CD1c-positive myeloid dendritic cell (primary cell): ENCODE measurements around the gene ALDOA.
"Not testable (repeated sequence)": the region's sequence is repeated elsewhere in the genome, so short reads cannot be mapped to it uniquely, and the experiment has no call there.

ENCODE experiments used
- DNase-seq: peaks from one replicate; pipeline ENCODE4 v3.0.0-alpha.2; 2016; ENCODE audit errors: extremely low spot score

The ALDOA gene

DNA sequence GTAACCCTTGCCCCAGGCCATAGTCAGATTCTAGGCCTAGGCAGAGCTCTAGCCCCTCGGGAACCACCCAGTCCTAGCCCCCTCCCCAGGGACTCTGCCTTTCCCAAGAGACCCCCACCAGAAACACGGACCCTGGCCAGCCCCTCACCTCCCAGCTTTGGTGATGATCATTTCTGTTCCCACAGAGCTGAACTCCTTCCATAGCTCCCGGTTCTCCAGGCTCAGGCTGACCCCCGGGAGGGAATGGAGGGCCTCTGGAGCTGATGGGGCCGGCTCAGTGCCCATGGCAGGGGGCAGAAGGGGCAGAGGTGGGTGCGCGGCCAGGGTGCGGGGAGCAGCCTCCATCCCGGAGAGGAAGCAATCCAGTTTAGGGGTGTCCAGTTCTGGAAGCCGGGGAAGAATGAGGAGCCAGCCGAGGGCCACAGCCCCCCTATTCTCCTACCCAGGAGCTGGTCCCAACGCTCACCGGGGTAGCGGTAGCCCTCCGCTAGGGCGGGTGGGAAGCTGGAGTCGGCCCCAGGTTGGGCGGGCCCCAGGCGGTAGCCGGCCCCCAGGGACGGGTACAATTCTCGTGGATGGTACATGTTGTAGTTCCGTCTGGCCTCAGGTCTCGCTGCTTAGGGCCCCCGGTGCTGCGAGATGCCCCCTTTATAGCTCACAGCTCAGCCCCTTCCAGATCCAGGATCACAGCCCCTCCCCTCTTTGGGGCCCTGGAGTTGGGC, 25.2 kb downstream of the ALDOA start:
- DNase-seq: no peak

DNA sequence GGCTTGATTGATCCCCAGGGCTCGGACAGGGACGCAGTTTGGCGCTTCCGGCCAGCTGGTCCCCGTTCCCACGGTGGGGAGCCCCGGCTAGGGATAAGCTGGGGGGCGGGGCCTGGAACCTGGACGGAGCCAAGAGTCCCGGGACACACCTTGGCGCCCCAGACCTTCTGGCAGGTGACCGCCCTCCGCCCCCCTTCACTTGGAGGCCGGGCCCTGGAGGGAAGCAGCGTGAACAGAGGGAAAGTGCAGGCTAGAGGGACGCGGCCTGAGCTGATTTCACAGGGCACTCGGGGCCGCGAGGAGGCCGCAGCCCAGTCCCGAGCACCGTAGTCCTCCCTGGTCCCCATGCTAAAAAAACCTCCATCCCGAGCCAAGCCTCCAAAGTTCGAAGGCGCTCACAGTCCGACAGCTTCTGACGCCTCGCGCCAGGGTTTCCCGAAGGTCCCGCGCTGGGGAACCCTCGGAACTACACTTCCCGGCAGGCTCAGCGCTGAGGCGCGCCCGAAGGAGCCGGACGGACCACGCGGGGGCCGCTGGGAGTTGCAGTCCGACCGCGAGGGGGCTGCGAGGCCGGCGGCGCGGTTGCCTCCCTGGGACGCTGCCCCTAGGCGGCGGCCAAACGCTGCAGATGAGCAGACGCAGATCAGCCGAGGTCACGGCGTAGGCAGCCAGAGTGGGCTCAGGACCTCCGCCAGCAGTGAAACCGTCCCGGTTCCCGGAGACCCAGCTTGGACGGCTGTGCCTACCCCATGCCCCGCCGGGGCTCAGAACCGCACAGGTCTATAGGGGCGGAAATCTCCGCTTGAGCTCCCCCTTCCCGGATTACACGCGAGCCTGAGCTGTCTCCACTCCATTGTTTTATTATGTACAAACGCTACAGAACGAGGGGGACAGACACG, 26.2 kb downstream of the ALDOA start, which contains the start of gene TBX6:
Gene TBX6 (minus strand): TSS at position 451 of the 899 bp plus-strand sequence. CDS start 731 bp downstream, outside the sequence.
- DNase-seq: peak; percentile 97

DNA sequence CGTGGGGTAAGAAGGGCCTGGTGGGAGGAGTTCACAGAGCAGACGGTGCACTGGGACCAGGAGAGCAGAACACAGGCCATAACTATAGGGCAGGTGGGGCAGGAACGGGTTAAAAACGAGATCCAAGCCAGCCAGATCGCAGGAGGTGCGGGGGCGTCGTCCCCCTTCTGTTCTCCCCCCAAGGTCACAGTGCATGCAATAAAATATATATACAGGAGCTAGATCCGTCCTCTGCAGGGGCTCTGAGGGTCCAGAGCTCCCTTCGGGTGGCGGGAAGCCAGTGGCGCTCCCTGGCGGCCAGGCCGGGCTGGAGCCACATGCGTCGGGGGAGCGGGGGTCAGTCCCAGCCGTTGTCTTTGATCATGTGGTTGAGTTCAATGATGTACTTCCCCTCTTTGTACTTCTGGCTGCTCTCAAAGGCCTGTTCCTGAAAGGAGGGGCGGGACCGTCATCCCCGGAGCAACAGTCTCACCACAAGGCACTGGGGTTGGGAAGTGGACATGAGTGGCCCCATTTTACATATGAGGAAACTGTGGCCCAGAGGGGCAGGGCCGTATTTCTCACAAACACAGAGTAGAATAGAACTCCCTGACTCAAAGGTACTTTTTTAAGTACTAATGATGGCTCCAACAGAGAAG, 26.9 kb downstream of the ALDOA start:
- DNase-seq: peak; percentile 94

DNA sequence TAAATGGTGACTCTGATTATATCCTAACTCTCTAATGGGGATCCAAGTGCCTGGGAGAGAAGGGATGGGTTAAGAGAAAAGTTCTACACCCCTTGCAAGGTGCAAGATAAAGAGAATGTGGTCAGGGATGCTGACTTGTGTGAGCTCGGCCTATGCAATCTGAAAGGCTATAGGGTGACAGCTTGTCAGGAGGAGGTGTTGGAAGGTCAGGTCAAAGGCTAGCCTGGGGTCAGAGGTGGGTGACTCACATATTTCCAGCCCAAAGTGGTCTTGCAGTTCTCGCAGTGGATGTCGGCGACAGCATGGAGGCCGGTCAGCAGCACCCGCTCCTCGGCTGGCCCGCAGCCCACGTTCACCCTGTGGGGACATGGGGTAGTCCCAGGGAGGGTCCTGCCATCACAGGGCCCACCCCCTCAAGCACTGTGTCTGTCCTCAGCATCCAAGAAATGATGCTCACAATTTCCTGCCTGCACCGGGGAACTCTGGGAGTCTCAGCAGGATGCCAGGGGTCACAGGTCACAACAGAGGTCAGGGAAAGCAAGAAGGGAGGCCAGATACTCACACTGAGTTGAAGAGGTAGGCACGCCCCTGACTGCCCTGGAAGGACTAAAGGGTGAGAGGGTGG, 29.1 kb downstream of the ALDOA start:
- no peak for DNase-seq

DNA sequence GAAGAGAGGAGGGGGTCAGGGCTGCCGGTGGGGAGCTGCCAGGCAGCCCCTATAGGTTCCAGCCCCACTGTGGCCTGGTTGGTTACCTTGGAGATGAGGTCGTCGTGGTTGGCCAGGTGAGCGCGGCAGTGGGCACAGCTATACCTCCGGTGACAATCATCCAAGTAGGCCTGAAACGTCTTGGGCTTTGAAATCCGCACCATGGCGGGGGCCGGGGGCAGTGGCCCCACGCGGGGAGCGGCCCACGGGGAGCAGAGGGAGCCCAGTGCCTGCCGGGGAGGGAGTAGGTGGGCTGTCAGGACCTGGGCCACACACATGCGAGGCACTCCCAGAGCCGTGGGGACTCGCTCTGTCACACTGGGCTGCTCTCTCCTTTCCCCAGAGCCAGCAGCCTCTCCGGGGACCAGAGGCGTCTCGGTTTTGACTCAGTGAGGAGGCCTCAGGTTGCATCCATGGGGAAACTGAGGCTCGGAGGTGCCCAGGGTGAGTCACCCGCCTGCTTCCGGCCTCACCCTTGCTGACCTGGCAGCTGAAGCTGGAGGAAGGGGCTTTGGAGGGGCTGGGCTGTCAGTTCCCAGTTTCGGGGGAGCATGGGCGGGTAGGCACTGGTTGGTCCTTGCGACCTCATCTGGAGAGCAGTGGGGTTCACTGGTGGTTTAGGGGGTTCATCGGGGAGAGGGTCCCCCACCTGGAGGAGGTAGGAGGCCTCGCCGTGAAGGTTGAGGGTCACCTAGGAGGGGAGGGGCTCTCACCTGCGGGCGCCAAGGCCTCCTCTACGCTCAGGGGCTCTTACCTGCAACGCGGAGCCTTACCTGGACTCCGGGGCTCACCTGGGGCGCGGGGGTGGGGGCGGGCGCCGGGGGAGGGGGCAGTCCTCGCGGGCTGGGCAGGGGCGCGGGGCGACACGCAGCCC, 29.9 kb downstream of the ALDOA start:
- peak; percentile 5 for DNase-seq

DNA sequence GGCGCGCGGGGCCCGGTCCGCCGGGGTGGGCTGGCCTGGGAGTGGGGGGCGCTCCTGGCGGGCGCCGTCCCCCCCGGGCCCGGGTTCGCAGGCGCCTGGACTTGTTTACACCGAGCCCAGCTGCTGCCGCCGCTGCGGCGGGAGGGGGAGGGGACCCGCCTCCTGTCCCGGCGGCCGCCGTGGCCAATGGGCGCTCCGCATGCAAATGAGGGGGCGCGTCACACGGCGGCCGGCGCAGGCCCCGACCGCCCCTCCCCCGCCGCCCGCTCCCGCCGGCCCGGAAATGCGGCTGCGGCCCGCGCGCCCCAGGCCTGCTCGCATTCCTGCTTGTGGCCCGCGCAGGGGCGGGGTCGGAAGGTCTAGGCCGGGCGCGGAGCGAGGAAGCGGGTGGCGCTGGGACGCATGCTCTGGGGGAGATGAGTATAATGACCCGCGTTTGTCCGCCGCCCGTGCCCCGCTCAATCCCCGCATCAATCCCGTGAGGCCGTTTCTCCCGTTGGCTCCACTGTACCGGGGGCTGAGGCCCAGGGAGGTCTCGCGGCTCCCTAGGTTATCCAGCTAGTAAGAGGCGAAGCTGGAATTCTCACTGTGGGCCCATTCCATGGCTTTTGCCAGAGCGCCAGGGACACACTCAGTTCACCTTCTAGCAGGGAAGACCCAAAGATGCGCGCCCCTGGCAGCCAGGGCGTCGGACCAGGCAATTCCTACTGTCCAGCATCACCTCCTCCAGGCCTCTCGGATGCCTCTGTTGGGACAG, 30.7 kb downstream of the ALDOA start, which contains the start of gene YPEL3:
Gene YPEL3 (minus strand): TSS at position 109 of the 757 bp plus-strand sequence. CDS start 731 bp downstream, outside the sequence.
- peak; percentile 90 for DNase-seq

DNA sequence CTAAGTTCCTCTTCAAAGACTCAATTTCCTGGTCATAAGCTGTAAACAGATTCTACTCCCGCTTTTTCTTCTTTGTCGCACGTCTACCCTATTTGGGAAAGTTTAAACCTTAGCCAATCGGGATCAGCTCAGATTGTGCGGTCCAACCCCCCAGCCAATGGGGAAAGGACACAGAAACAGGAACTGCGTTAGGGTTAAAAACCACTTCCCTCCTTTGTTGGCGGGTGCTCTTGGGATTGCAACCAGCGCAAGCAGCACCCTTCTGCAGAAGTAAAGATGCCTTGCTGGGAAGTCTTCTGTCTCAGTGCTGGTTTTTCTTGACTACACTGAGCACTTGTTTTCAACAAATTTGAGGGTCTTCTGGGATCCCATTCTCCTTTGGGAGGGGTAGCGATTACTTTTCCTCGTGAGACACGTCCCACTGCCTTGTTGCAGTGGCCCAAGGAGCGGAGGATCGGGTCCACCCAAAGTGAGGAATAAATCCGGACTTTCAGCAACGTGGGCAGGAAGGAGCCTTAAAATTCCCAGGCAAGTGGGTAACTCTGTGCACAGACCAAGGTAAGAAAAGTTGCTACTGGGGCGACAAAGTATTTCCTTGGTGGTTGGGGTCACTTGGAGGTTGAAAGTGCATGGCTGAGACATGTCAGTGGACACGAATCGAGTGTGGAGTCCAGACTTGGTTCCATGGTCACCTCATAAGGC, 31.5 kb downstream of the ALDOA start:
- peak; percentile 75 for DNase-seq

DNA sequence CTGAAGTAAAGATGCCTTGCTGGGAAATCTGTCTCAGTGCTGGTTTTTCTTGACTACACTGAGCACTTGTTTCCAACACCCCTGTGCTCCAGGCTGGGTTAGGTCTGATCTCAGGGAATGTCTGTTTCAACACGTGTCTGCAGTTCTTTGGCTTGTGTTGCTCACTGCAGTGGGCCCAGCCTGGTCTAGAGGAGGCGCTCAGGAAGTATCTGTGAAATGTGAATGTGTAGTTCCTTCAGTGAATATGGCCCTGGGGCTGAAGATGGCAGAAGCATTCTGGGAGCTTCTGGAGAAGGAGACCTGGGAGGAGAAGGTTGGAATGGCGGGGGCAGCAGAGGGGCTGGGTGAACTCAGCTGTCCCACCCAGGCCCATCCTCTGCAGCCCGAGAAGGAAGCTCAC, 38.5 kb downstream of the ALDOA start:
- no peak for DNase-seq

DNA sequence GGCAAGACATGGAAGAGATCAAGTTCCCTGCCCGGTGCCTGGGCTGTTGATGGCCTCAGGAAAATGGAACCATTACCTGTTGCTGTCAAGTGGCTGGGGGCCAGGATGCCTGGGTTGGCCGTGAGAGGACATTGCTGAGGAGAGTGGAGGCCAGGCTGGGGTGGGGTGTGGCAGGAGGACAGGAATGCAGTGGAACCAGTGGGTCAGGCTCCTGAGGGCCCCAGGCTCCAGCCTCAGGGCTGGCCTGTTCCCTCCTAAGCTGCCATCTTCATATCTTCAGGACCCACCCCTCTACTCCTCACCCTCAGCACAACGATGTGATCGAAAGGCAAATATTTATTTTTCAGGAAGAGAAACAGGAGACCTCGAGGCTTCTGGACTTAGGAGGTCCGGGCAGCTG, 38.9 kb downstream of the ALDOA start:
- DNase-seq: no peak

DNA sequence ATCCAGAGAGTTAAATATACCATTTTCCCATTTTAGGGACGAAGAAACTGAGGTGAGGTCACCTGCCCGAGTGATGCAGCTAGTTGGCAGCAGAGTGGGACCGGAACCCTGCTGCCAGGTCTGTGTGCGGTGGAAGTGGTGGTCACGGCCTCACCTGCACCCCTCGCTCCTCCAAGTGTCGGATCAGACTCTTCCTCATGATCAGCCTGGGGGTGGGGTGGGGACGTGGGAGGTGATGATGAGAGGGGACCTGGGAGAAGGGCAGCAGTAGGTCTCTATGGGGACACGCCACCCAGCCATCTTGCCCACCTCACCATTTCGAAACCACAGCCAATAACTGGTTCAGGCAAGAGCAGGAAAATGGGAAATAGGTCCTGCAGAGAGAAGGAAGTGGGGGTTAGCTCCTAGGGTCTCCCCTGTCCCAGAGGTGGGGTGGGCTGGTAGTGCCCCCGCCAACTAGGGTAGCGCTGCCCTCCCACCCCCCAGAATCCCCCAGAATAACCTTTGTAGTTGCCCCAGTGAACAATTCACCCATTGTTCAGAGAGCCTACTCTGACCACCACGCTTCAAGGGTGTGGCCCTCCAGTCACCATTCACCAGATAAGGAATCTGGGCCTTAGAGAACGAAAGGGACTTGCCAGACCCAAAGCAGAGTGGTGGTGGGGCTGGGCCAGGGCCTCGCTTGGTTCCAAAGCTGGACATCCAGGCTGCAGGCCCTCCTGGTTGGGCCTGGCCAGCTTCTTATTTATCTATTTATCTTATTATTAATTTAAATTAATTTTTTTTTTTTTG, 42.7 kb downstream of the ALDOA start:
- DNase-seq: no peak

DNA sequence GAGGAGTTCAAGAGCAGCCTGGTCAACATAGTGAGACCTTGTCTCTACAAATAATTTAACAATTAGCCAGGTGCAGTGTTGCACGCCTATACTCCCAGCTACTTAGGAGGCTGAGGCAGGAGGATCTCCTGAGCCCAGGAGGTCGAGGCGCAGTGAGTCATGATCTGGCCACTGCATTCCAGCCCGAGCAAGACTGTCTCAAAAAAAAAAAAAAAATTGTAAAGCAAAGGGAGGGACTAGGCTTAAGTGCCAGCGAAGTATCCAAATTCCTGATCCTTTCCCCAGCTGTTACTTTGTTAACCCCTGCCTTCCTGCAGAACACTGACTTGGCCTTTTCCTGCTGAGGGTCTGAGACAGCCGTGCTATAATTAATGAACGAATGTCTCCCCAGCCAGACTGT, 45.1 kb downstream of the ALDOA start:
- DNase-seq: no peak

DNA sequence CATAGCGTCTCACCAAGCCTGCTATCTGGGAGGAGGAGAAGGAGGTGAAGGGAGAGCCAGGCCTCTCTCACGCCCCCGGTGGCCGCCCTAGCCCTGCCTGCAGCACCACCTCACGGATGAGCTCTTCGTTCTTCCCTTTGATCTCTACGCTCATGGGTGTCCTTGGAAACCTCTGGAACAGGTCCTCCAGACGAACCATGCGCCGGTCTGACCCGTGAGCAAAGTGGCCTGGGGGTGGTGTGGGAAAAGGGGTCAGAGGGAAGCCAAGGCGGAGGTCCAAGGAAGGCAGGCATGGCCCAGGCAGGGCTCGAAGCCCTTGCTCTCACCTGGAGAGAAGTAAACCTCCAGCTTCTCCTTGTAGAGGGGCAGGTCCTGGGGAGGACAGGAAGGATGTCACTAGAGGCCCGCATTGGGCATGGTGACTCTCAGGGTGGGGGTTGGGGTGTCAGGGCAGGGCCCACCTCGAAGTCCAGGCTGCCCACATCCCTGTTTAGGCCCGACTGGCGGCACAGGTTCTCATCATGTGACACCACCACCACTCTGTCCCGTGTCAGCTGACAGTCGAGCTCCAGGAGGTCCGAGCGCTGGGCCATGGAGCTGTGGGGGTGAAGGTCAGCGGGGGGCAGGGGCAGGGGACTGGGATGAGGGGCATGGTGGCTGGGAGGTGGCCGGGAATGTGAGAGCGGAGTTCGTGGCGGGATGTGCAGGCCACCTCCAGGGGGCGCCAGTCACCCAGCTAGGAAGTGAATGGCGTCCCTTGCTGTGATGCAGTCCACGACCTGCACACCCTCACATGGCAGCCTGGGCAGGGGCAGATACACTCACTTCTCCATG, 46.9 kb downstream of the ALDOA start:
- DNase-seq: peak; percentile 42

DNA sequence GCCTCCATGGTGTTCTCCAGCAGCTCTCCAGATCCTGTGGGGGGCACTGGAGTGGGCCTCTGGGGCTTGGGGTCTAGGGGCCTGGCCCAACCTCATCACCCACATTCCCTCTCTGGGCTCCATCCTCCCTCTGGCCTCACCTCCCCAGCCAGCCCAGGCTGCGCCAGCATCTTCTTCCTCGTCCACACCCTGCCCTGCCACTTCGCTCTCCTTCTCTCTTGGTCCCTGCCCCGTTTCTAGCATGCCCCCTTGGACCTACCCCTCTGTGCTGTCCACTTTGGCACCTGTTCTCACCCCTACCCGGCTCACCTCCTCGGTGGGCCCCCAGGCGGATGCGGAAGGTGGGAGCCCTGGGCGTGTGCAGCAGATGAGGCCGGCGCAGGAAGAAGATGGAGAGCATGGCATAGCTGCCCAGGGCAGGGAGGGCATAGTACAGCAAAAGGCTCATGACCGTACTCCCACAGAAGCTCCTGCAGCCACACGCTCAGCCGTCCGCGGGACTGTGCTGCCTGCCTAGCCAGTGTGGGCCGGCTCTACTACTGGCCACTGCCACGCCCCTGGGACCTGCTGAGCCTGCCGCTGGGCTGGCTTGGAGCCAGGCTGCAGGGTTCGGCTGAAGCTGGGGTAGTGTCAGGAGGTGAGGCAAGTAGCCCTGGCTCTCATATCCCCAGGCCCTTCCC, 47.6 kb downstream of the ALDOA start, which contains the start of gene GDPD3:
Gene GDPD3 (minus strand): TSS at position 507 of the 680 bp plus-strand sequence. CDS start 59 bp downstream, at position 448.
- no peak for DNase-seq

DNA sequence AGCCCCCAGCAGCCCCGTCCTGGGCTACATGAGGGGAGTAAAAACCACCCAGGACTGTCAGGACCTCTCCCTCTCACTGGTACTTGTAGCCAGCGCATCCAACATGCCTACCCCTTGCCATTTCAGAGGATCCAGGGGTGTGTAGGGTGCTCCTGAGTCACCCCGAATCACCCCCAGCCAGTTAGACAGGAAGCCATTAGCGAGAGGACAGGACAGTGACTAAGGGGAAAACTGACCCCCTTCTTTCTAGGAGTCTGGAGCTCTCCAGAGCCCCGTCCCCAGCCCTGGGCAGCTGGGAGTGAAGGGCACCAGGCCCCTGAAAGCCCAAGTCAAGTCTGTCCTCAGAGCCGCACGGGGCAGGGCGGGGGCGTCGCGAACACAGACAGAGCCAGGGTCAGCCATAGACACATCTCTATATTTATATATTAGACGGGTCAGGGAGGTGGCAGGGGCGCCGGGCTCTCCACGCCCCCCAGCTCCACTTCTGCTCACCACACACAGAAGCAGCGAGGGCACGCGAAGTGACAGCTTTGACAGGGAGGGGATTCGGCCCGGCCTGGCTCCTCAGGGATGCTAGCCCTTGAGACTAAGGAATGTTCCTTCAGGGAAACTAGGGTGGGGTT, 48.3 kb downstream of the ALDOA start:
- no peak for DNase-seq

DNA sequence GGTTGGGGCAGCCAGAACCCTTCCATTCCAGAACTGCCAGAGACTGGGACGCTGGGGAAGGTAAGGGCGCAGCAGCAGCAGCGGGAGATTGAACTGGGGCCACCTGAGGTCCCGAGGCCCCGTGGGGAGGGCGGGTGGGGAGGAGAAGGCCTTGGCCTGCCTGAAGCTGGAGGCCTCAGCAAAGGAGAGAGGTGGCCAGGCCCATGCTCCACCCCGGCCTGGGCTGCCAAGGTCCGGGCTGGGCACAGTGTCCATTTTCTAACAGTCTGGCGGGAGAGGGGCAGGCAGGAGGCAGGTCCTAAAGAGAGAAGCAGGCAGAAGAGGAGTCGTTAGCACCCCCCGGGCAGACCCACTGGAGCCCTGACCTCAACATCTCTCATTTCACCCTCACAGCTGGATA, 48.9 kb downstream of the ALDOA start:
- DNase-seq: no peak

DNA sequence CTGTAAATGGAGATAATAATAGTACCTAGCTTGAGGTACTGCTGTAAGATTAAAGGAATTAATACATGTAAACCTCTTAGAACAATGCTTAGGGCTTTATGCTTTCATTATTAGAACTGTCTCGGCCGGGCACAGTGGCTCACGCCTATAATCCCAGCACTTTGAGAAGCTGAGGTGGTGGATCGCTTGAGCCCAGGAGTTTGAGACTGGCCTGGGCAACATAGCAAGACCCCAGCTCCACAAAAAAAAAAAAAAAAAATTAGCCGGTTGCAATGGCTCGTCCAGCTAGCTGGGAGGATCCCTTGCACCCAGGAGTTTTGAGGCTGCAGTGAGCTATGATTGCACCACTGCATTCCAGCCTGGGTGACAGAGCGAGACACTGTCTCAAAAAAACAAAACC, 49.3 kb downstream of the ALDOA start:
- not testable (repeated sequence) for DNase-seq
